ENCODE measurements around the gene PLPPR1.

- TF ChIP-seq, protein P1, sequence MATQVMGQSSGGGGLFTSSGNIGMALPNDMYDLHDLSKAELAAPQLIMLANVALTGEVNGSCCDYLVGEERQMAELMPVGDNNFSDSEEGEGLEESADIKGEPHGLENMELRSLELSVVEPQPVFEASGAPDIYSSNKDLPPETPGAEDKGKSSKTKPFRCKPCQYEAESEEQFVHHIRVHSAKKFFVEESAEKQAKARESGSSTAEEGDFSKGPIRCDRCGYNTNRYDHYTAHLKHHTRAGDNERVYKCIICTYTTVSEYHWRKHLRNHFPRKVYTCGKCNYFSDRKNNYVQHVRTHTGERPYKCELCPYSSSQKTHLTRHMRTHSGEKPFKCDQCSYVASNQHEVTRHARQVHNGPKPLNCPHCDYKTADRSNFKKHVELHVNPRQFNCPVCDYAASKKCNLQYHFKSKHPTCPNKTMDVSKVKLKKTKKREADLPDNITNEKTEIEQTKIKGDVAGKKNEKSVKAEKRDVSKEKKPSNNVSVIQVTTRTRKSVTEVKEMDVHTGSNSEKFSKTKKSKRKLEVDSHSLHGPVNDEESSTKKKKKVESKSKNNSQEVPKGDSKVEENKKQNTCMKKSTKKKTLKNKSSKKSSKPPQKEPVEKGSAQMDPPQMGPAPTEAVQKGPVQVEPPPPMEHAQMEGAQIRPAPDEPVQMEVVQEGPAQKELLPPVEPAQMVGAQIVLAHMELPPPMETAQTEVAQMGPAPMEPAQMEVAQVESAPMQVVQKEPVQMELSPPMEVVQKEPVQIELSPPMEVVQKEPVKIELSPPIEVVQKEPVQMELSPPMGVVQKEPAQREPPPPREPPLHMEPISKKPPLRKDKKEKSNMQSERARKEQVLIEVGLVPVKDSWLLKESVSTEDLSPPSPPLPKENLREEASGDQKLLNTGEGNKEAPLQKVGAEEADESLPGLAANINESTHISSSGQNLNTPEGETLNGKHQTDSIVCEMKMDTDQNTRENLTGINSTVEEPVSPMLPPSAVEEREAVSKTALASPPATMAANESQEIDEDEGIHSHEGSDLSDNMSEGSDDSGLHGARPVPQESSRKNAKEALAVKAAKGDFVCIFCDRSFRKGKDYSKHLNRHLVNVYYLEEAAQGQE (IDR thresholded peaks at IDR 0.05; ENCODE audit: borderline replicate concordance): no peak
- TF ChIP-seq CTCF (IDR thresholded peaks at IDR 0.05; ENCODE audit: poor library complexity, severe bottlenecking) (no peak), RAD21 (conservative IDR thresholded peaks at IDR 0.05) (no peak), EZH2 (IDR thresholded peaks at IDR 0.05; ENCODE audit: borderline replicate concordance, insufficient read depth, low read length, poor library complexity, severe bottlenecking) (no peak), MXI1 (conservative IDR thresholded peaks at IDR 0.05; ENCODE audit: poor library complexity, severe bottlenecking) (no peak)
Observed at GRCh38 chr9:101359679-101360078, 331.2 kb downstream of the PLPPR1 start.

Data from neural cell (in vitro differentiated cells).